ENCODE data around the gene ITPK1.

GRCh38 chr14:92958373-92959188 lies 157.1 kb downstream of the ITPK1 start:
- TF ChIP-seq EZH2 (IDR thresholded peaks at IDR 0.05) (no peak), POLR2AphosphoS5 (IDR thresholded peaks at IDR 0.05; ENCODE audit: borderline replicate concordance, low read depth, low read length) (no peak)

Measured in SK-N-MC (cell line).